ENCODE measurements around the gene MRPS12. TPM values are rescaled to one million over a fixed set of nuclear protein-coding genes. Genes with fewer than 3 reads are reported as not detected.
A peak's percentile ranks its signal among the peaks of the same experiment; 100 is the strongest.

The MRPS12 gene
- total and polyA plus RNA-seq, 2 of the 4 experiments (the other 2 are of a cell fraction), result 26.7 to 75.4 TPM

DNA sequence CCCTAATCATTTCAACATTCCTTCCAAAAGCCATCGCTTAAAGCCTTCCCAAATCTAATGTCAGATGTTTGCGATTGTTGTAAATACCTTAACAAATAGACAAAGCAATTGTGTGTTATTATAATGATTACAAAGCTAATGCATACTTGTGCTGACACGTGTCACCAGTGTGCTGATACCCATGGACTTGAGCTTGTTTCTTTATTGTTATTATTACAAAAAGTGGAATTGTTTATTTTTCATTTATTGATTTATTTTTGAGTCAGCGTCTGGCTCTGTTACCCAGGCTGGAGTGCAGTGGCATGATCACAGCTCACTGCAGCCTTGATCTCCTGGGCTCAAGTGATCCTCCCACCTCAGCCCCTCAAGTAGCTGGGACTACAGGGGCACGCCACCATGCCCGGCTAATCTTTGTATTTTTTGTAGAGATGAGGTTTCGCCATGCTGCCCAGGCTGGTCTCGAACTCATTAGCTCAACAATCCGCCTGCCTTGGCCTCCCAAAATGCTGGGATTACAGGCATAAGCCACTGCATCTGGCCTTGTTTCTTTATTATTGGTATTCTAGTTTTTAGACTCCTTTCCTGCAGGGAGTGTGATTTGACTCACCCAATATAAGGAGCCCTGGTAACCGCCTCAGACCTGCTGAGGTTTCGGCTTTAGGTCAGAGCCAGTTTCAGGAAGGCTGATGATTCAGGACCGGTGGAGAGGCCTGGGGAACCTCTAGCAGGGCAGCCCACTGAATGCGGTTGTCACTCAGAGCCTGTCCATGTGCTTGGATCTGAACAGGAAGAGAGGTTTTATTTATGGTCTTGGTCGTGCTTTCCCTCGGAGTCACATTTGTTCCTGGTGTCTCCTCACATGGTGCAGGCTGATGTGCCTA lies 46.9 kb downstream of the MRPS12 start:
- H2BK5ac ChIP-seq (ENCODE audit: low read depth, low read length, poor library complexity, severe bottlenecking), result no peak overlapping the region
- H4K91ac ChIP-seq (ENCODE audit: insufficient read depth, low read depth, low read length), result no peak overlapping the region
- H3K79me1 ChIP-seq (ENCODE audit: low read depth in 1 of 2, low read length in 2 of 2), result peaks cover 0 to 10% of the 10 kb centered on the region in 2 experiments; a peak in 1 of 4 replicates
- no peak overlapping the region for H4K5ac ChIP-seq (ENCODE audit: low read depth, low read length)
- H3K27me3 ChIP-seq (ENCODE audit: control insufficient read depth, insufficient read depth, low read length), result no peaks in the 10 kb centered on the region; the same call in 1 of the 2 replicates
- ChIA-PET CTCF (no interaction called here), POLR2A (ENCODE audit: unreplicated experiment) (no interaction called here)
- no peak overlapping the region for H3K4me2 ChIP-seq (ENCODE audit: low read depth, low read length)
- H3K36me3 ChIP-seq (ENCODE audit: control insufficient read depth, insufficient read depth, low read length), result no peaks in the 10 kb centered on the region
- BruUV-seq (replicated peaks), result no TSS peak
- no peak overlapping the region for H3K18ac ChIP-seq (ENCODE audit: low read depth, low read length)
- H3K9me1 ChIP-seq (ENCODE audit: insufficient read depth, low read length), result no peaks in the 10 kb centered on the region
- H4K20me1 ChIP-seq (ENCODE audit: insufficient read depth, low read length), result no peaks in the 10 kb centered on the region
- no peak overlapping the region for H2BK120ac ChIP-seq (ENCODE audit: low read depth, low read length)
- no peak overlapping the region for H2BK15ac ChIP-seq (ENCODE audit: low read depth, low read length)
- dilution Hi-C loops (cut with HindIII; ENCODE audit: low sequenced_read_pairs, unreplicated experiment) (no loop called here), intact Hi-C loops (cut with micrococcal nuclease) (no loop called here), in situ Hi-C loops (cut with MboI; ENCODE audit: low sequenced_read_pairs) (no loop called here)
- no peak overlapping the region for H4K8ac ChIP-seq (ENCODE audit: low read depth in 2 of 2, low read length in 2 of 2)
- H3K9ac ChIP-seq (ENCODE audit: low read depth, low read length), result no peak overlapping the region
- no peak overlapping the region for H3K23ac ChIP-seq (ENCODE audit: low read depth, low read length)
- 51 to 100% methylated on average over 1 to 4 of the region's 15 CpGs for WGBS, 2 experiments (ENCODE audit: extremely low coverage in 2 of 2, insufficient read length in 1 of 2)
- no peak for ATAC-seq (ENCODE audit: low read depth)
- H3K27ac ChIP-seq (ENCODE audit: insufficient read depth, low read length), result no peak overlapping the region
- TF ChIP-seq RFX5 (IDR thresholded peaks at IDR 0.05; ENCODE audit: low read depth, low read length) (no peak), MAFK (IDR thresholded peaks at IDR 0.05; ENCODE audit: low read depth, low read length) (no peak), BHLHE40 (IDR thresholded peaks at IDR 0.05; ENCODE audit: low read depth, low read length) (no peak), NFE2L2 (IDR thresholded peaks at IDR 0.05; ENCODE audit: low read depth, low read length) (no peak), FOS (IDR thresholded peaks at IDR 0.05; ENCODE audit: low read depth, low read length) (no peak), MAZ (IDR thresholded peaks at IDR 0.05; ENCODE audit: borderline replicate concordance, low read depth, low read length) (no peak), CHD1 (IDR thresholded peaks at IDR 0.05; ENCODE audit: low read depth, low read length) (no peak)
- TF ChIP-seq, protein P1, sequence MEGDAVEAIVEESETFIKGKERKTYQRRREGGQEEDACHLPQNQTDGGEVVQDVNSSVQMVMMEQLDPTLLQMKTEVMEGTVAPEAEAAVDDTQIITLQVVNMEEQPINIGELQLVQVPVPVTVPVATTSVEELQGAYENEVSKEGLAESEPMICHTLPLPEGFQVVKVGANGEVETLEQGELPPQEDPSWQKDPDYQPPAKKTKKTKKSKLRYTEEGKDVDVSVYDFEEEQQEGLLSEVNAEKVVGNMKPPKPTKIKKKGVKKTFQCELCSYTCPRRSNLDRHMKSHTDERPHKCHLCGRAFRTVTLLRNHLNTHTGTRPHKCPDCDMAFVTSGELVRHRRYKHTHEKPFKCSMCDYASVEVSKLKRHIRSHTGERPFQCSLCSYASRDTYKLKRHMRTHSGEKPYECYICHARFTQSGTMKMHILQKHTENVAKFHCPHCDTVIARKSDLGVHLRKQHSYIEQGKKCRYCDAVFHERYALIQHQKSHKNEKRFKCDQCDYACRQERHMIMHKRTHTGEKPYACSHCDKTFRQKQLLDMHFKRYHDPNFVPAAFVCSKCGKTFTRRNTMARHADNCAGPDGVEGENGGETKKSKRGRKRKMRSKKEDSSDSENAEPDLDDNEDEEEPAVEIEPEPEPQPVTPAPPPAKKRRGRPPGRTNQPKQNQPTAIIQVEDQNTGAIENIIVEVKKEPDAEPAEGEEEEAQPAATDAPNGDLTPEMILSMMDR (conservative IDR thresholded peaks at IDR 0.05; ENCODE audit: low read depth, low read length), result no peak
- peaks cover 7% of the 10 kb centered on the region for H3K4me1 ChIP-seq (ENCODE audit: control insufficient read depth, insufficient read depth, low read length)
- peak overlapping the region; percentile 68 for H2AFZ ChIP-seq (replicated peaks; ENCODE audit: low read length, poor library complexity)
- no peak overlapping the region for H3K14ac ChIP-seq (replicated peaks; ENCODE audit: low read depth, low read length)
- no peak overlapping the region for H3K4me3 ChIP-seq (ENCODE audit: insufficient read depth, low read depth, low read length)
- no peak overlapping the region for H2BK20ac ChIP-seq (ENCODE audit: low read depth, low read length)
- peaks cover 3% of the 10 kb centered on the region; the same call in 1 of the 2 replicates for H3K9me3 ChIP-seq (ENCODE audit: control insufficient read depth, insufficient read depth, low read length)
- H2AK9ac ChIP-seq (replicated peaks; ENCODE audit: low read depth, low read length, poor library complexity), result no peak overlapping the region
- H2AK5ac ChIP-seq (ENCODE audit: low read depth, low read length), result no peak overlapping the region
- peak; percentile 50 for DNase-seq
- no peak overlapping the region for H3K4ac ChIP-seq (ENCODE audit: low read depth, low read length)
- H3K56ac ChIP-seq (ENCODE audit: extremely low read depth, insufficient read depth, low read length), result no peak overlapping the region
